Stimulated activated CD4-positive, alpha-beta T cell treated with anti-CD3 and anti-CD28 coated beads, Interleukin-1b, Interleukin-23, amount 100 ng/mL, for 1 hour (primary cell): ENCODE results near the gene EIPR1.

Experiments used
- DNase-seq, 2 donors: peaks; one replicate each; pipeline ENCODE4 v3.0.0-alpha.2; 2020; ENCODE audit warnings: low read depth in 2 of 2

EIPR1 gene

GRCh38 chr2:3303583-3304406 lies 73.8 kb downstream of the EIPR1 start:
- DNase-seq, result peak; percentile 39 to 67

DNA sequence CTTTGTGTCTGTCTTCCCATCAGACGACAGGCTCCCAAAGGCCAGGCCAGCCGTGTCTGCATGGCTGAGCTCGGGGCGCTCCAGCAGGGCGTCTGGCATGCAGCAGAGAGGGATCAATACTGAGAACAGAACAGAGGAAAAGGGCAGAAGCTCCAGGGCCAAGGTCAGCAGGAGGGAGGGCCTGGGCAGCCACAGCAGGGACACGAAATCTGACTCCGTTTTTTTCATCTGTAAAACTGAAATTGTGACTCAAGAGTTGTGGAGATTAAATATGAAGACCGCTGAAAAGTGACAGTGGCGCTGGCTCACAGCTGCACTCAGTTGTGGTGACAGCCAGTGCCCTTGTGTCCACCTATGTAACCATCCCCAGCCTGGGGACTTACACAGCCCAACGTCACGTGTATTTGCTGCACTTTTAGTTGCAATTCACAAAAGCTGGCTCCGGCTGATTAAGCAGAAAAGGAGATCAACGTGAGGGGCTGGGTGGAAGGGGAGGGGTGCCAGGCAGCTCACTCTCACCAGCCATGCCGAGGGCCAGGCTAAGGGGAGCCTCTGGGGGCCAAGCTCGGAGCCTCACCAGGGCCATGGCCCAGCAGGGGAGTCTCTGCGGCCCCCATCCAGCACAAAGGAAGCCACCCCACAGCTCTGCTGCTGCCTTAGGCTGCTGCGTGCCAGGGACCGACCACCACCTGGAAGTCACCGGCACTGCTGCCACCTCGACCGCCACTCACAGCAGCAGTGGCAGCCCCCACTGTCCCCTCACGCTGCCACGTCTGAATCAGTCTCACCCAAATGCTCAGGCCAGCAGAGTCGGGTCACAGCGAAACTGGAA lies 74.7 kb downstream of the EIPR1 start:
- DNase-seq, result no peak

- no peak for DNase-seq
Observed at GRCh38 chr2:3302421-3302750, 75.2 kb downstream of the EIPR1 start.

DNA sequence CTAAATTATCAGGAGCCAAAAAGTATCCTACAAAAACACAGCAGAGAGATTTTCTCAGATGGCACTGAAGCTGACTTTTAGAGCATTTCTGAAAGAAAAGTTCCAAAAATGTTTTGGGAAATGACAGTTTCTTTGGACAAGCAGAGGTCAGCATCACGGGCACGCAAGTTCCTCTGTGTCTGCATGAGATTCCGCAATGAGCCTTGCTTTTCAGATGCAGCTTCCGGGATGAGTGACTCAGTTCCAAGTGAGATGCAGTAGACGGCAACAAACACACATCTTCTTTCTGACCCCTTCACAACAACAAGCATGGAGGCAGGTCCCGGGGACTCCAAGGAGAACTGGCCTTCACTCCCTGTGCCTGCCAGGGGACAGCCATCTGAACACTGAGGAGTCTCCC lies 76.6 kb downstream of the EIPR1 start:
- DNase-seq, result no peak

GRCh38 chr2:3300224-3300995 lies 77.2 kb downstream of the EIPR1 start:
- DNase-seq, result no peak

- DNase-seq, result no peak
Observed at GRCh38 chr2:3299703-3300102, 77.9 kb downstream of the EIPR1 start.

DNA sequence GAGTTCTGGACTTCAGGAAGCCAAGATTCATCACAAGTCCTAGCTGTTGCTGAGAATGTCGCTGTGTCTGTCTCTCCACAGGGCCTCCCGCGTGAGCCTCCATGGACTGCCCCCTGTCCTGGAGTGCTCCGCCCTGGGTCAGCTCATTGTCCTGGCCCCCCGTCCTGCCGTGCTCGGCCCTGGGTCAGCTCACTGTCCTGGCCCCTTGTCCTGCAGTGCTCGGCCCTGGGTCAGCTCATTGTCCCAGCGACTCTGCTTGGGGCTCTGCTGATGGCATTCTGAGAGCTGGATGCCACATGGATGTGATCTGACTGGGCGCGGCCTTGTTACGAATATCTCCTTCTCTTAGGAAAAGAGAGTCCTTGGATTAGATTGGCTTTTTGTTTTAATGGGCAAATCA lies 78.5 kb downstream of the EIPR1 start:
- DNase-seq, result no peak

GRCh38 chr2:3298191-3298590 lies 79.4 kb downstream of the EIPR1 start:
- DNase-seq, result no peak

DNA sequence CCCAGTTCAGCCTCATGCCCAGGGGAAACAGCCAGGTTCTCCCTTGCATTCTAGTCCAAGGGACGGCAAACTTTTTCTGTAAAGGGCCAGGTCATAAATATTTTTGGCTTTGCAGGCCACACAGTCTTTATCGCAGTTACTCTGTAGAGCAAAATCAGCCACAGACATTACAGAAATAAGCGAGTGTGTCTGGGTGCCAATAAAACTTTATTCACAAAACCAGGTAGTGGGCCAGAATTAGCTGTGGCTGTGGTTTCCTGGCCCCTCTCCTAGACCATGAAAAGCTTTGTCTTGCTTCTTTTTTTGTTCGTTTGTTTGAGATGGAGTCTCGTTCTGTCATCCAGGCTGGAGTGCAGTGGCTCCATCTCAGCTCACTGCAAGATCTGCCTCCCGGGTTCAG lies 80.1 kb downstream of the EIPR1 start:
- DNase-seq, result no peak

DNA sequence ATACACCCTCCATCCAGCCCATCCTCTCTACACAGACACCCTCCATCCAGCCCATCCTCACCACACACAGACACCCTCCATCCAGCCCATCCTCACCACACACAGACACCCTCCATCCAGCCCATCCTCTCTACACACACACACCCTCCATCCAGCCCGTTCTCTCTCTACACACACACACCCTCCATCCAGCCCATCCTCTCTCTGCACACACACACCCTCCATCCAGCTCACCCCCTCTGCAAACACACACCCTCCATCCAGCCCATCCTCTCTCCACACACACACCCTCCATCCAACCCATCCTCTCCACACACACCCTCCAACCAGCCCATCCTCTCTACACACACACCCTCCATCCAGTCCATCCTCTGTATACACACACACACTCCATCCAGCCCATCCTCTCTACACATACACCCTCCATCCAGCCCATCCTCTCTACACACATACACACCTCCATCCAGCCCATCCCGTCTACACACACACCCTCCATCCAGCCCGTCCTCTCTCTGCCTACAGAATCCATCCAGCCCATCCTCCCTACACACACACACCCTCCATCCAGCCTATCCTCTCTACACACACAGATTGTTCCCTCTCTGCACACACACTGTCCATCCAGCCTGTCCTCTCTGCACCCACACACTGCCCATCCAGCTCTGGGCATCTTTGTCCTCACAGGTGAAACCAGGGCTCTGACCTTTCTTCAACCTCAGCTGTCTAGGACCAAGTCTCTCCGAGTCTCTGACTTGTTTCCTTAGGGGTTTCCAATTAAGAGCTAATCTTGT lies 81.2 kb downstream of the EIPR1 start:
- no peak for DNase-seq

- no peak for DNase-seq
Observed at GRCh38 chr2:3294493-3294892, 83.1 kb downstream of the EIPR1 start.

GRCh38 chr2:3294069-3294468 lies 83.5 kb downstream of the EIPR1 start:
- DNase-seq, result no peak

DNA sequence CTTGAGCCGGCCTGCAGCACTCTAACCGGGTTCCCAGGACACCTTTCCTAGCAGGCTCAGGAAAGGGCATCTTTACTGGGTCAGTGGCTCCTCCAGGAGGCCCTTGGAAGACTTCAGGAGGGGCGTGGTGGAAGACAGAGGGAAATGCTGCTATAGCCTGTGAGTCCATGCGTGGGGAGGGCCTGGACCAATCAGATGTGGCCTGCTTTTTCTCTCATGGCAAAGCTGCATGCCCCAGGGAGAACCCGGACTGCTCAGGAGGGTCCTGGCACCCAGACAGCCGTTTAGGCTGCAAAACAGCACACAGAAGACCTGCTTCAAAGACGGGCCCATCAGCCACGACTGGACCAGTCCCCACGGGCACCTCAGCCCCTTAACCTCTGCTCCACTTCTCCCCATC lies 84.4 kb downstream of the EIPR1 start:
- no peak for DNase-seq

DNA sequence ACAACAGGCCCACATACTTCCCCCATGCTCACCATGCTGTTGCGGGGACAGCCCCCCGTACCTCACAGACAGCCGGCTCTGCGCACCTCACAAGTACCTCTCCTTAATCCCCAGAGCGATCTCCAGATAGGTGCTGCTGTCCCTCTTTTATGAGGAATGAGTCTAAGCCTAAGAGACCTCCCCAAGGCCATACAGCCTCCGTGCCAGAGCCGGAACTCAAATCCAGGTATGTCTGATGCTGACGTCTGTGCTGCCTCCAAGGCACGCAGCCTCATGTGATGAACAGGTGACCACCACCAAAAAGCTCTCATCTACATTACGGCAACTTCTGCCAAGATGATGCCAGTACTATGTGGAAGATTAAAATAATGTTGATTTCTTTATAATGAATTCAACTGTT lies 85.2 kb downstream of the EIPR1 start:
- DNase-seq, result no peak

GRCh38 chr2:3291750-3292149 lies 85.9 kb downstream of the EIPR1 start:
- DNase-seq, result no peak

GRCh38 chr2:3291113-3291512 lies 86.5 kb downstream of the EIPR1 start:
- DNase-seq, result no peak

GRCh38 chr2:3290655-3291054 lies 87.0 kb downstream of the EIPR1 start:
- DNase-seq, result no peak

- DNase-seq, result no peak
Observed at GRCh38 chr2:3289971-3290370, 87.6 kb downstream of the EIPR1 start.

- DNase-seq, result no peak
Observed at GRCh38 chr2:3289526-3289925, 88.1 kb downstream of the EIPR1 start.

DNA sequence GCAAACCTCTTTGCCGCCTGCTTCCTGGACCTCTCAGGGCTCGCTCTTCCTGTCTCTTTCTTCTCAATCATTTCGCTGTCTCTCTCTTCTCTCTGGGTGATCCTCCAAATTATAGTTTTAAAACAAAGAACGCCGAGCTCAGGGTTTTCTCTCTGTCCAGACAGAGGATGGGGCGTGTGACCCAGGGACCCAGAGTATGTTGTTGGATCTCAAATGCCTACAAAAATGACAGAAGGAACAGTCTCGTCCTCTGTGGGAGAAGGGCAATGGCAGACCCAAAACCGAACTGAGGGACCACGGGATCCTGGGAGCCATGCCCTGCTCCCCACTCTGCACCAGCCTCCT lies 88.5 kb downstream of the EIPR1 start:
- no peak for DNase-seq

DNA sequence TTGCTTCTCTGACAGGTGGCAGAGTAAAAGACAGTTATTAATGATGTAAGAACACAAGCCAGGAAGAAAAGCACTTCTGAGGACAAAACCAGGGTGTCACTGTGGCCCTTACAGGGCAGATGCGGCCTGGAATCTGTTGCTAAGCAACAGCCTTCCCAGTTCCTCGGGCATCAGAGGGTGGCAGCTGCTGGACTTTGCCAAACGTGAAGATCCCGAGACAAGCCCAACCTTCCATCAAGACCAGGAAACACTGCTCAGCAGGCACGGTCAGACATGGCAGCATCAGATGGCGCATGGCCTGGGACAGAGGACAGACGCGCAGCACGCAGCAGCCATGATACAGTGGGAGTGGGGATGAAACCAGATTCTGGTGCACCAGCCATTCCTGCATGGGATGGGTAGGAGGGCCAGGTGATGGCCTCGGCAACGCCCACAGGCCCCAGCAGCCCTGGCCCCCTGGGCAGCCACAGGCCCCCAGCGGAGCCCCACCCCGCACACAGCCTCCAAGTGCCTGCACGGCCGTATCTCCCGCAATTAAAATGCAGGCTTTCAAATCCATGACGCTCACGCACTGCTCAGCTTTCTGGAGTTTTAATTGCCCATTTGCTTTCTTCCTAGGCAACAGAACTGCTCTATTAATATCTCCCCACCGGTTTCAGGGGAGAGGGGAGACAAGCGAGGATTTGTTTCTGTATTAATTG lies 89.0 kb downstream of the EIPR1 start:
- no peak for DNase-seq
